NCI-H226 (cell line): ENCODE results near the gene SLC13A1.

Experiments used
- DNase-seq: peaks from one replicate; pipeline ENCODE4 v3.0.0-alpha.2; 2015

Gene SLC13A1

GRCh38 chr7:123193235-123193634 is 6.5 kb downstream of the SLC13A1 start:
- no peak for DNase-seq

GRCh38 chr7:123191132-123191531 is 8.6 kb downstream of the SLC13A1 start:
- DNase-seq: peak; percentile 59

GRCh38 chr7:123190109-123190831 is 9.5 kb downstream of the SLC13A1 start:
- no peak for DNase-seq

GRCh38 chr7:123185756-123186155 is 14.0 kb downstream of the SLC13A1 start:
- DNase-seq: no peak

GRCh38 chr7:123184271-123184670 is 15.5 kb downstream of the SLC13A1 start:
- DNase-seq: peak; percentile 67

GRCh38 chr7:123183431-123183830 is 16.3 kb downstream of the SLC13A1 start:
- DNase-seq: no peak

GRCh38 chr7:123177442-123177841 is 22.3 kb downstream of the SLC13A1 start:
- DNase-seq: no peak

GRCh38 chr7:123170333-123171246 is 29.2 kb downstream of the SLC13A1 start:
- no peak for DNase-seq

- DNase-seq: no peak
Measured at GRCh38 chr7:123169065-123169464, 30.7 kb downstream of the SLC13A1 start.

GRCh38 chr7:123157606-123158005 is 42.2 kb downstream of the SLC13A1 start:
- no peak for DNase-seq

- no peak for DNase-seq
Measured at GRCh38 chr7:123155571-123155970, 44.2 kb downstream of the SLC13A1 start.

GRCh38 chr7:123154231-123154860 is 45.4 kb downstream of the SLC13A1 start:
- peak; percentile 65 for DNase-seq

- no peak for DNase-seq
Measured at GRCh38 chr7:123151443-123151842, 48.3 kb downstream of the SLC13A1 start.

GRCh38 chr7:123148813-123149212 is 51.0 kb downstream of the SLC13A1 start:
- DNase-seq: no peak

- no peak for DNase-seq
Measured at GRCh38 chr7:123143252-123144006, 56.3 kb downstream of the SLC13A1 start.

- DNase-seq: no peak
Measured at GRCh38 chr7:123140561-123140960, 59.2 kb downstream of the SLC13A1 start.

GRCh38 chr7:123135960-123136359 is 63.8 kb downstream of the SLC13A1 start:
- no peak for DNase-seq

GRCh38 chr7:123133924-123134323 is 65.8 kb downstream of the SLC13A1 start:
- no peak for DNase-seq

GRCh38 chr7:123131961-123132360 is 67.8 kb downstream of the SLC13A1 start:
- DNase-seq: no peak

- DNase-seq: no peak
Measured at GRCh38 chr7:123131556-123131955, 68.2 kb downstream of the SLC13A1 start.

- DNase-seq: no peak
Measured at GRCh38 chr7:123131140-123131539, 68.6 kb downstream of the SLC13A1 start.

GRCh38 chr7:123126691-123127090 is 73.1 kb downstream of the SLC13A1 start:
- DNase-seq: no peak

GRCh38 chr7:123126171-123126570 is 73.6 kb downstream of the SLC13A1 start:
- DNase-seq: no peak
